Left ventricle myocardium inferior (tissue), 1 donor: ENCODE results near the gene NUDT22. TPM values are rescaled to one million over a fixed set of nuclear protein-coding genes. Genes with fewer than 3 reads are reported as not detected.
"Not testable (repeated sequence)": the region's sequence is repeated elsewhere in the genome, so short reads cannot be mapped to it uniquely, and the experiment has no call there.

Experiments used
- DNase-seq: peaks from one replicate; pipeline ENCODE4 v3.0.0-alpha.2; 2020
- H3K27ac ChIP-seq: fragments of 200-600 bp; replicated peaks from 2 replicates; pipeline ENCODE4 v1.8.0; 2021
- H3K27me3 ChIP-seq: fragments of 200-600 bp; 2 replicates; pipeline ENCODE4 v1.8.0; 2021; ENCODE audit warnings: low read depth
- H3K36me3 ChIP-seq: fragments of 200-600 bp; 2 replicates; pipeline ENCODE4 v1.8.0; 2021
- H3K4me1 ChIP-seq: fragments of 200-600 bp; 2 replicates; pipeline ENCODE4 v1.8.0; 2021
- H3K4me3 ChIP-seq: fragments of 200-600 bp; 2 replicates; pipeline ENCODE4 v1.8.0; 2021; ENCODE audit warnings: mild to moderate bottlenecking, moderate library complexity
- H3K9me3 ChIP-seq: fragments of 200-600 bp; replicated peaks from 2 replicates; pipeline ENCODE4 v1.8.0; 2021
- intact Hi-C: fragments of 100-400 bp; cut with micrococcal nuclease; formaldehyde crosslinking; loops from one replicate; pipeline ENCODE4 v1.11.0; 2022
- total RNA-seq: library from RNA; stranded (reverse); fragmentation: NEBNext Ultra II Directional; extraction: Animal tissue kit (Norgen Biotek cat#: 25700); gene quantifications from one replicate; pipeline ENCODE4 v1.2.1, GENCODE V29; 2021
- TF ChIP-seq, protein P1 (sequence below): fragments of 200-600 bp; IDR thresholded peaks from 2 replicates; pipeline ENCODE4 v1.8.0; 2021; ENCODE audit warnings: antibody characterized with exemption, mild to moderate bottlenecking, borderline replicate concordance
- donor health status: DM: no; HTN: yes; CAD: no; lungs with severe emphysema.

The NUDT22 gene
- total RNA-seq, 1 donor from 2014 or later, result 65.2 TPM

DNA sequence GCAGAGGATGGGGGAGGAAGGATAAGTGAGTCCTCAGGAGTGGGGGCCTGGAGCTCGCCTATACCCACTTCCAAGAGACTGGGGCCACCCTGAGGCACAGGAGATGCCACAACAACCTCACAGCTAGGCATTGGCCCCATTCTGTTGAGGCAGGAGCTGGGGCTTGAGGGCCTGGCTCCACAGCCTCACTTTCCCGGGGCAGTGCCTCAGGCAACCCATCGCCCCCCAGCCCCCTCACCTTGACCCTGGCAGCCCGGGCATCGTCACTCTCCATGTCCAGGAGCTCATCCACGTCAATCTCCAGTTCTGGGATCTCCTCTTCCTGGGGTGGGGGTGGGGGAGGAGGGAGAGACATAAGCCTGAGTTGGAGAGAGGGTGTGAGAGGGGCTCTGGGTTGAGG, 18.9 kb downstream of the NUDT22 start:
- Histone ChIP-seq H3K4me3 (peak overlapping the region; percentile 88), H3K4me1 (peaks cover 66% of the 10 kb centered on the region), H3K27me3 (no peaks in the 10 kb centered on the region), H3K9me3 (no peaks in the 10 kb centered on the region), H3K36me3 (peaks cover 14% of the 10 kb centered on the region), H3K27ac (peak overlapping the region; percentile 97)
- TF ChIP-seq, protein P1, sequence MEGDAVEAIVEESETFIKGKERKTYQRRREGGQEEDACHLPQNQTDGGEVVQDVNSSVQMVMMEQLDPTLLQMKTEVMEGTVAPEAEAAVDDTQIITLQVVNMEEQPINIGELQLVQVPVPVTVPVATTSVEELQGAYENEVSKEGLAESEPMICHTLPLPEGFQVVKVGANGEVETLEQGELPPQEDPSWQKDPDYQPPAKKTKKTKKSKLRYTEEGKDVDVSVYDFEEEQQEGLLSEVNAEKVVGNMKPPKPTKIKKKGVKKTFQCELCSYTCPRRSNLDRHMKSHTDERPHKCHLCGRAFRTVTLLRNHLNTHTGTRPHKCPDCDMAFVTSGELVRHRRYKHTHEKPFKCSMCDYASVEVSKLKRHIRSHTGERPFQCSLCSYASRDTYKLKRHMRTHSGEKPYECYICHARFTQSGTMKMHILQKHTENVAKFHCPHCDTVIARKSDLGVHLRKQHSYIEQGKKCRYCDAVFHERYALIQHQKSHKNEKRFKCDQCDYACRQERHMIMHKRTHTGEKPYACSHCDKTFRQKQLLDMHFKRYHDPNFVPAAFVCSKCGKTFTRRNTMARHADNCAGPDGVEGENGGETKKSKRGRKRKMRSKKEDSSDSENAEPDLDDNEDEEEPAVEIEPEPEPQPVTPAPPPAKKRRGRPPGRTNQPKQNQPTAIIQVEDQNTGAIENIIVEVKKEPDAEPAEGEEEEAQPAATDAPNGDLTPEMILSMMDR, result no peak
- intact Hi-C loops, result no loop called here
- no peak for DNase-seq

DNA sequence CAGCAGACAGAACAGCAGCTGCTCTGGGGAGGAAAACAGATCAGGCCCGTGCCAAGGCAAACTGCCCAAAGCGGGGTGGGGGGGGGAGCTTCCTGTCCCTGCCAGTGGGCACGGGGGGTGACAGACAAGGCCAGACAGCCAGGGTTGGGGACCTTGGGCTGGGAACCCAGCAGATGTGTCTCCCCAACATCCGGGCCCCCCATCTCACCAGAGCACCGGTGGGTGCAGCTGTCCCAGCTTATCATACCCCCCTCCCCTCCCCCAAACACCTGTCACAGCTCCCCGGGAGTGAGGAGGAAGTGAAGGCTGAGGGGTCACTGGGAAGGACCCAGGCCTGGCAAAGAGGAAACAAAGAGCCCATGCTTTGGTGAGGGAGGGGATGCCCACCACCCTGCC, 19.3 kb downstream of the NUDT22 start:
- DNase-seq, result no peak
- H3K27ac ChIP-seq, result peak overlapping the region; percentile 97
- peaks cover 63% of the 10 kb centered on the region for H3K4me1 ChIP-seq
- H3K27me3 ChIP-seq, result no peaks in the 10 kb centered on the region
- no peaks in the 10 kb centered on the region for H3K9me3 ChIP-seq
- TF ChIP-seq, protein P1, result no peak
- H3K4me3 ChIP-seq, result peak overlapping the region; percentile 88
- intact Hi-C loops, result no loop called here
- peaks cover 14% of the 10 kb centered on the region for H3K36me3 ChIP-seq

- Histone ChIP-seq H3K4me1 (peaks cover 66% of the 10 kb centered on the region), H3K4me3 (peak overlapping the region; percentile 88), H3K27me3 (no peaks in the 10 kb centered on the region), H3K27ac (peak overlapping the region; percentile 97), H3K9me3 (no peaks in the 10 kb centered on the region), H3K36me3 (peaks cover 14% of the 10 kb centered on the region)
- TF ChIP-seq, protein P1, result peak; percentile 7
- peak; percentile 72 for DNase-seq
- intact Hi-C loops, result no loop called here
Measured at GRCh38 chr11:64245797-64246620, 19.9 kb downstream of the NUDT22 start.

- peaks cover 14% of the 10 kb centered on the region for H3K36me3 ChIP-seq
- H3K9me3 ChIP-seq, DNase-seq, intact Hi-C loops, H3K27me3 ChIP-seq: not testable (repeated sequence)
- H3K4me1 ChIP-seq, result peaks cover 68% of the 10 kb centered on the region
- H3K4me3 ChIP-seq, result peak overlapping the region; percentile 88
- peak overlapping the region; percentile 97 for H3K27ac ChIP-seq
Measured at GRCh38 chr11:64246621-64246870, 20.5 kb downstream of the NUDT22 start.

DNA sequence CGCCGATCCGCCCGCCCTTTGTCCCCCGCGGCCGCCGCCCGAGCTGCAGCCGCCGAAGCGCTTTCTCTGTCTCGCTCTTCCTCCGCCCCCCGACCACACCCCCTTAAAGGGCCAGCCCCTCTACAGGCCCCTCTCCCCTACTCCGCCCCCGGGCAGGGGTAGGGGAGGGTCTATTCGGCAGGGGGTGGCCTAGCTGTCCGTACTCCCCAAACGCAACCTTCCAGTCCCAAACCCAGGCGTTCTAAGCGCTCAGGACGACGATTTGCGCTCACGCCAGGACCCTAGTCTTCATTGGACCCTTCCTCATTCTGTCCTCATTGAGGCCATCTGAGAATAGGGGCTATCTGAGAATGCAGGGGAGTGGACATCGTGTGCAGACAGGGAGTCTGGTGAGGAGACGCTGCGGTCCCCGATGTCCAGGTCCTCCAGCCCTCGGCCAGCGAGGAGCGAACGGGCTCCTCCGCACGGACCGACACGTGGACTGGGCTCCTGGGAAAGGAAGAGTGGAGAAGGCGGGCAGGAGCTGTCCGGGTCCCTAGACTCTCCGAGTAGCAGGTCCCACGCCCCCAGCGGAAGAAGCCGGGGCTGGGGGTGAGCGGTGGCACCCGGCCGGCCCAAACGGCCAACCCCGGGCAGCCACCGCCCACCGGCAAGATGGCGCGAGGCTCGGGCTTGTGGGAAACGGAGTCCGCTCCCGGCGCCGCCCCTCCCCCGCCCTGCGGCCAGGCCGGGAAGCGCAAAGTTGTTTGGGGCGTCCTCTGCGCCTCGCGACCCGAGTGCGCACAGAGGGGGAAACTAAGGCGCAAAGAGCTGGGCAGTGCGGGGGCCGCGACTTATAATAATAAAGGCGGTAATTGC, 21.0 kb downstream of the NUDT22 start, which contains the start of gene PPP1R14B:
PPP1R14B (minus strand) TSS at position 73 of the 858 bp plus-strand sequence. CDS start 270 bp downstream, outside the sequence.
- H3K4me3 ChIP-seq, result peak within 1 kb of the TSS; percentile 88
- DNase-seq, result peak; percentile 92
- no peaks in the 10 kb centered on the region for H3K27me3 ChIP-seq
- peaks cover 68% of the 10 kb centered on the region for H3K4me1 ChIP-seq
- intact Hi-C loops, result no loop called here
- no peaks in the 10 kb centered on the region for H3K9me3 ChIP-seq
- H3K27ac ChIP-seq, result peak within 1 kb of the TSS; percentile 97
- TF ChIP-seq, protein P1, result peak; percentile 29
- H3K36me3 ChIP-seq, result peaks cover 14% of the 10 kb centered on the region
